IPS-20b (cell line): ENCODE data around the gene NRCAM.

Experiments used
- H3K27ac ChIP-seq: one replicate; pipeline ENCODE4 v1.5.1; 2013; ENCODE audit warnings: low read length
- H3K27me3 ChIP-seq: 2 replicates; pipeline ENCODE4 v1.6.1; 2013; ENCODE audit warnings: mild to moderate bottlenecking, low read length, inconsistent platforms; ENCODE audit not compliant: insufficient read depth
- H3K36me3 ChIP-seq: 2 replicates; pipeline ENCODE4 v1.6.1; 2013; ENCODE audit warnings: low read depth, mild to moderate bottlenecking, inconsistent platforms, low read length, moderate library complexity; ENCODE audit not compliant: insufficient read depth
- H3K4me1 ChIP-seq: 2 replicates; pipeline ENCODE4 v1.6.1; 2013; ENCODE audit warnings: mild to moderate bottlenecking, control low read depth, inconsistent platforms, low read length, moderate library complexity; ENCODE audit not compliant: insufficient read depth
- H3K4me3 ChIP-seq: 2 replicates; pipeline ENCODE4 v1.5.1; 2013; ENCODE audit warnings: mild to moderate bottlenecking, low read length, inconsistent platforms
- H3K9ac ChIP-seq: 2 replicates; pipeline ENCODE4 v1.6.1; 2013; ENCODE audit warnings: low read depth, mild to moderate bottlenecking, inconsistent platforms, low read length, moderate library complexity
- H3K9me3 ChIP-seq: 2 replicates; pipeline ENCODE4 v1.6.1; 2013; ENCODE audit warnings: mild to moderate bottlenecking, low read depth, low read length, inconsistent platforms; ENCODE audit not compliant: insufficient read depth

Gene NRCAM

GRCh38 chr7:108294595-108294994, 161.6 kb downstream of the NRCAM start:
- Histone ChIP-seq H3K9me3 (no peaks in the 10 kb centered on the region), H3K9ac (no peak overlapping the region)

DNA sequence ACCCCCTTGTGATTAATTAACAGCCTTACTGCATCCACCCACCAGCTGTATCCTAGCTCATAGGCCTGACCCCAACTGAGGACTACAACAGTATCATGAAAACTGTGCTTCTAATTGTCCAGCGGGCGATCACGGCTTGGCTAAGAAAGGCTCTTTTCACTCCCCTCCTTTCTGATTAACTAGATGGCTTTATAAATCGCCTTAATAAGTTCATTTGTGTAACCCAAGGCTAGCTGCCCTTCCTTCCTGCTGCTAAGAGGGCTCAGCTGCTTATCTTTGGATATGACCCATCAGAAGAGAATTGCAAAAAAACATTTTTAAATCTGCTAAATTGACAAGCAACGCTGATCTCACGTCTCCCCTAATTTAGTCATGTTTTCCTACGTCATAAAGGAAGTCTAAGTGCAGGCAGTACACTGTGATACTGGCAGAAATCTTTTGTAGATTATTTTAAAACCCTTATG, 163.1 kb downstream of the NRCAM start:
- no peak overlapping the region for H3K4me3 ChIP-seq
- no peak overlapping the region for H3K27ac ChIP-seq
- no peak overlapping the region for H3K9ac ChIP-seq
- no peaks in the 10 kb centered on the region for H3K27me3 ChIP-seq
- no peaks in the 10 kb centered on the region for H3K9me3 ChIP-seq
- peaks cover 7% of the 10 kb centered on the region; the same call in 1 of the 2 replicates for H3K4me1 ChIP-seq
- H3K36me3 ChIP-seq: no peaks in the 10 kb centered on the region

More at GRCh38 chr7:108294595-108294994, 161.6 kb downstream of the NRCAM start:
- no peak overlapping the region for H3K4me3 ChIP-seq
- peaks cover 7% of the 10 kb centered on the region; the same call in 1 of the 2 replicates for H3K4me1 ChIP-seq
- H3K36me3 ChIP-seq: no peaks in the 10 kb centered on the region
- H3K27ac ChIP-seq: no peak overlapping the region
- H3K27me3 ChIP-seq: no peaks in the 10 kb centered on the region

DNA sequence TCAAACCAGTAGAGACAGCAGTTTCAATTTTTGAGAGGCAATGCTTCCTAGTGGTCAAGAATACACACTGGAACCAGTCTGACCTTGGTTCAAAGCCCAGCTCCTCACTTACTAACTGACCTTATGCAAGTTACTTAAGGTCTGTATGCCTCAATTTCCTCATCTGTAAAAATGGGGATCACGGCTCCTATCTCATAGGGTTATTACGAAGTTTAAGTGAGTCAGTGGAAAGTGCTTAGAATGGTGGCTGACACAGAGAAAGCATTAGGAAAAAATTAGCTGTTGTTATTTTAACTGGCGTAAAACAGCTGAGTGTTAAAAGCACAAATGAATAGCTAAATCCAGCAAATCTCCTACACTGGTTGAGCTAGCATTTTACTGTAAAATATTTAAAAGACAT, 163.7 kb downstream of the NRCAM start:
- peaks cover 7% of the 10 kb centered on the region; the same call in 1 of the 2 replicates for H3K4me1 ChIP-seq
- H3K9ac ChIP-seq: no peak overlapping the region
- no peaks in the 10 kb centered on the region for H3K36me3 ChIP-seq
- H3K4me3 ChIP-seq: no peak overlapping the region
- H3K27ac ChIP-seq: no peak overlapping the region
- H3K27me3 ChIP-seq: no peaks in the 10 kb centered on the region
- no peaks in the 10 kb centered on the region for H3K9me3 ChIP-seq

GRCh38 chr7:108291791-108292440, 164.3 kb downstream of the NRCAM start:
- no peak overlapping the region for H3K27ac ChIP-seq

GRCh38 chr7:108291152-108291508, 165.1 kb downstream of the NRCAM start:
- no peaks in the 10 kb centered on the region for H3K9me3 ChIP-seq
- H3K27me3 ChIP-seq: no peaks in the 10 kb centered on the region
- H3K4me1 ChIP-seq: peaks cover 7% of the 10 kb centered on the region; the same call in 1 of the 2 replicates
- no peak overlapping the region for H3K4me3 ChIP-seq
- H3K27ac ChIP-seq: no peak overlapping the region
- no peak overlapping the region for H3K9ac ChIP-seq
- H3K36me3 ChIP-seq: no peaks in the 10 kb centered on the region

More at GRCh38 chr7:108291791-108292440, 164.3 kb downstream of the NRCAM start:
- no peaks in the 10 kb centered on the region for H3K27me3 ChIP-seq
- no peak overlapping the region for H3K9ac ChIP-seq
- no peaks in the 10 kb centered on the region for H3K36me3 ChIP-seq
- H3K4me3 ChIP-seq: no peak overlapping the region
- H3K4me1 ChIP-seq: peaks cover 7% of the 10 kb centered on the region; the same call in 1 of the 2 replicates
- no peaks in the 10 kb centered on the region for H3K9me3 ChIP-seq

DNA sequence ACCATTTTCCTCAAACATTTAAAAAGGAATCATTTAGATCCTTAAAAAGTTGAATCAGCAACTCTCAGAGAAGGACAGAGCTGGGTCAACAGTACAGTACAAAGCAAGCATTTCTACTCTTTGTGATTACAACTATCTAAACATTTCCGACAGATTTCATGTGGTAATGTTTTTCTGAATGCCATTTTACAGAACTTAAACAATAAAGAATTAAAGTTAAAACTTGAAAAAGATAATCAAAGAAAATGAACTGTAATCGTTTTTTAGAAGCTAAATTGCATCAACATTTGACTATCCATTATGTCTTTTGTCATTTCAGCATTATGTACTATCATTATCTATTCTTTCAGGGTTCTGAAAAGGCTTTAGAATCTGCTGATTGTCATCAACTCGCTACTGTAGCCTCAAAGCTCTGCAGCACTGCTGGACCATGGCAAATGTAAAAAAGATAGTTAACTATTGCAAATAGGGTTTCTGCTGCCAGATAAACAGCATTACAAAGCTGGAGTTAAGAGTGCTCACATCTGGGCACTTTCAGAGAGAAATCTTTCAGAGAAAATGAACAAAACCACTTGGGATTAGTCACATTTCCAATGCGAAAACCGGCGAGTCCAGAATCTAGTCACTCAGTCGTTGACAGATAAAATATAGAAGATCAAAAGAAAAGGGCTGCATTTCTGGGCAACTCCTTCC, 165.6 kb downstream of the NRCAM start:
- Histone ChIP-seq H3K4me1 (peaks cover 7% of the 10 kb centered on the region; the same call in 1 of the 2 replicates), H3K4me3 (no peak overlapping the region), H3K27ac (no peak overlapping the region), H3K9ac (no peak overlapping the region), H3K36me3 (no peaks in the 10 kb centered on the region), H3K27me3 (no peaks in the 10 kb centered on the region), H3K9me3 (no peaks in the 10 kb centered on the region)

- no peaks in the 10 kb centered on the region for H3K27me3 ChIP-seq
- no peaks in the 10 kb centered on the region for H3K9me3 ChIP-seq
- no peaks in the 10 kb centered on the region for H3K36me3 ChIP-seq
- no peak overlapping the region for H3K9ac ChIP-seq
- H3K4me3 ChIP-seq: no peak overlapping the region
- no peak overlapping the region for H3K27ac ChIP-seq
- H3K4me1 ChIP-seq: peaks cover 7% of the 10 kb centered on the region; the same call in 1 of the 2 replicates
Measured at GRCh38 chr7:108289852-108290251, 166.4 kb downstream of the NRCAM start.

DNA sequence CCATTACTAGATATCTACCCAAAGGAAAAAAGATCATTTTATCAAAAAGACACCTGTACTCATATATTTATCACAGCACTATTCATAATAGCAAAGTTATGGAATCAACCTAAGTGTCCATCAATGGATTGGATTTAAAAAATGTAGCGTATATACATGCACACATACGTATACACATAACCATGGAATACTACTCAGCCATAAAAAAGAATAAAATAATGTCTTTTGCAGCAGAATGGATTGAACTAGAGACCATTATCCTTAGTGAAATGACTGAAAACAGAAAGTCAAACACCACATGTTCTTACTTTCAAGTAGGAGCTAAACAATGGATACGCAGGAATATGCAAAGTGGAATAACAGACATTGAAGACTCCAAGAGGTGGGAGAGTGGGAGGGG, 168.4 kb downstream of the NRCAM start:
- no peaks in the 10 kb centered on the region for H3K36me3 ChIP-seq
- H3K27me3 ChIP-seq: no peaks in the 10 kb centered on the region
- no peak overlapping the region for H3K9ac ChIP-seq
- H3K27ac ChIP-seq: no peak overlapping the region
- no peaks in the 10 kb centered on the region for H3K9me3 ChIP-seq
- H3K4me3 ChIP-seq: no peak overlapping the region
- H3K4me1 ChIP-seq: peaks cover 7% of the 10 kb centered on the region; the same call in 1 of the 2 replicates

DNA sequence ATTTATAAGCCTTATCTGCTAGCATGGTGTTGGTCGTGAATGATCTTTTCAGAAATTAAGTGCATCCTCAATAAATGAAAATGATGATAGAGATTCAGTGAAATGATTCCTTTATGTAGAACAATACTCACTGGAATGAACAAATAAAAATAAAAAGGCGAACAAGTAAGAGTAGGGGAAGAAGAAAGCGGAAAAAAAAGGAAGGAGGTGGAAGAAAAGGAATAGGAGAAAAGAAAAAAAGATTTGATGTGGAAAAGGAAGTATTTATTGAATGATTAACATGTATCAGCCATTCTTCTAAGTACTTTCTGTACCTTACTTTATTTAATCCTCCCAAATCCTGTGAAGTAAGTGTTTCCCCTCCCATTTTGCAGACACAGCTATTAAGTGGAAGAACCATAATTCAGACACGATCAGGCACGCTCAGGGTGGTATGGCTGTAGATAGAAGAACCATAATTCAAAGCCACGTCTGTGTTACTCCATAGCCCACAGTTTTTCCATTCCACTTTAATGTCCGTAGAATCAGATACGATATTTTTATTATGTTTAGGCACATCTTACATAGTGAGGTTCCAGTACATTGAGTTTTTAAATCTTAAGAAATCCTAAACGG, 169.8 kb downstream of the NRCAM start:
- Histone ChIP-seq H3K9ac (no peak overlapping the region), H3K4me3 (no peak overlapping the region), H3K9me3 (no peaks in the 10 kb centered on the region), H3K27ac (no peak overlapping the region), H3K36me3 (no peaks in the 10 kb centered on the region), H3K27me3 (no peaks in the 10 kb centered on the region), H3K4me1 (peaks cover 7% of the 10 kb centered on the region; the same call in 1 of the 2 replicates)

GRCh38 chr7:108285778-108286177, 170.5 kb downstream of the NRCAM start:
- H3K4me3 ChIP-seq: no peak overlapping the region
- H3K9me3 ChIP-seq: no peaks in the 10 kb centered on the region
- H3K27me3 ChIP-seq: no peaks in the 10 kb centered on the region
- H3K27ac ChIP-seq: no peak overlapping the region
- H3K9ac ChIP-seq: no peak overlapping the region
- peaks cover 7% of the 10 kb centered on the region; the same call in 1 of the 2 replicates for H3K4me1 ChIP-seq
- H3K36me3 ChIP-seq: no peaks in the 10 kb centered on the region

- Histone ChIP-seq H3K9ac (no peak overlapping the region), H3K4me1 (no peaks in the 10 kb centered on the region), H3K4me3 (no peak overlapping the region)
Measured at GRCh38 chr7:108285003-108285368, 171.2 kb downstream of the NRCAM start.

More at GRCh38 chr7:108285003-108285368, 171.2 kb downstream of the NRCAM start:
- Histone ChIP-seq H3K27me3 (no peaks in the 10 kb centered on the region), H3K36me3 (no peaks in the 10 kb centered on the region), H3K9me3 (no peaks in the 10 kb centered on the region), H3K27ac (no peak overlapping the region)
